Measurements from ENCODE around the gene KLK6.
"Not testable (repeated sequence)": the region's sequence is repeated elsewhere in the genome, so short reads cannot be mapped to it uniquely, and the experiment has no call there.

Gene KLK6

DNA sequence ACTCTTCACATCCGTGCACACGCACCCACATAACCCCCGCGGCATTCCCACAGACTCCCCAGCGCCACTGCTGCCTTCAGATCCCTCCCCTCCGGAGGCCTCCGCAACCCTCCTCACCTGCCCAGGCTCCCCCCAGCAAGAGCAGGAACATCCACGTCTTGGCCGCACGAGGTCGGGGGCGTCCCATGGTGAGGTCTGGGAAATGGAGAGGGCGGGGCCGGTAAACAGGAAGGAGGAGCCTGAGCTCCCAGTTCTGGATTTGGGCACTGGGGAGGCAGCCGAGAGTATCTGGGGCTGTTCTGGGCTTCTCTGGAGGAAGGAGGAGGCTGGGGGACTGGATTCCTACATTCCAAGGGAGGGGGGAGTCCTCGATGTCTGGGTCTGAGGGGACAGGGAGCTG, 31.6 kb upstream of the KLK6 start:
- TF ChIP-seq CTCF (IDR thresholded peaks at IDR 0.05; ENCODE audit: unreplicated experiment in 3 of 3), result no peak
- Mint-ChIP-seq H3K27me3 (ENCODE audit: low read depth) (peaks cover 30% of the 10 kb centered on the region), H3K4me1 (peaks cover 13% of the 10 kb centered on the region), H3K9me3 (no peaks in the 10 kb centered on the region), H3K4me3 (peak overlapping the region in 1 of 3 experiments; percentile 29), H3K27ac (peak overlapping the region in 2 of 3 experiments; percentile 66 to 76), H3K36me3 (ENCODE audit: low read depth) (no peaks in the 10 kb centered on the region)

GRCh38 chr19:51000426-51000825, 31.0 kb upstream of the KLK6 start:
- Mint-ChIP-seq H3K9me3 (no peaks in the 10 kb centered on the region), H3K27me3 (ENCODE audit: low read depth) (peaks cover 30% of the 10 kb centered on the region), H3K4me1 (peaks cover 13% of the 10 kb centered on the region)

GRCh38 chr19:50998686-50999085, 29.3 kb upstream of the KLK6 start:
- Mint-ChIP-seq H3K36me3 (ENCODE audit: low read depth) (no peaks in the 10 kb centered on the region), H3K4me3 (no peak overlapping the region), H3K27me3 (ENCODE audit: low read depth) (peaks cover 24% of the 10 kb centered on the region), H3K27ac (no peak overlapping the region), H3K4me1 (peaks cover 13% of the 10 kb centered on the region), H3K9me3 (no peaks in the 10 kb centered on the region)
- TF ChIP-seq CTCF (IDR thresholded peaks at IDR 0.05; ENCODE audit: unreplicated experiment in 3 of 3), result no peak

More at GRCh38 chr19:51000426-51000825, 31.0 kb upstream of the KLK6 start:
- no peak for TF ChIP-seq CTCF (IDR thresholded peaks at IDR 0.05; ENCODE audit: unreplicated experiment in 3 of 3)
- Mint-ChIP-seq H3K27ac (no peak overlapping the region), H3K4me3 (no peak overlapping the region), H3K36me3 (ENCODE audit: low read depth) (no peaks in the 10 kb centered on the region)

DNA sequence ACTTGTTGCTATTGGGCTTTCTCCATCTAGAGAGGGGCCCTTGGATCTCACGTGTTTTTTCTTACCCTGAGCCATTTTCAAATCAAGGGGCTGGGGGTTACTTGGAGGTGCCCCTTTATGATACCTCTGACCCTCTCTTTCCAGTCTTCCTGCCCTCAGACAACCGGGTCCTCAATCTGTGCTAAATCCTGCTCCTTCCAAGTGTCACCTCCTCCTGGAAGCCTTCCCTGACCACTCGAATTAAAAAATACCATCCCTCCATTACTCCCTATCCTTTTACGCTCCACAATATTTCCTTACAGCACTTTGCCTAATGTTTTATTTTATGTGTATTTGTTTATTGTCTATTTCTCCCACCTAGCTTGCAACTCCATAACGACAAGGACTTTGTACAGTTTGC, 28.7 kb upstream of the KLK6 start:
- Mint-ChIP-seq H3K9me3 (no peaks in the 10 kb centered on the region), H3K4me1 (peaks cover 13% of the 10 kb centered on the region), H3K4me3 (no peak overlapping the region), H3K27ac (no peak overlapping the region), H3K27me3 (ENCODE audit: low read depth) (peaks cover 24% of the 10 kb centered on the region), H3K36me3 (ENCODE audit: low read depth) (no peaks in the 10 kb centered on the region)
- TF ChIP-seq CTCF (IDR thresholded peaks at IDR 0.05; ENCODE audit: unreplicated experiment in 3 of 3), result no peak

DNA sequence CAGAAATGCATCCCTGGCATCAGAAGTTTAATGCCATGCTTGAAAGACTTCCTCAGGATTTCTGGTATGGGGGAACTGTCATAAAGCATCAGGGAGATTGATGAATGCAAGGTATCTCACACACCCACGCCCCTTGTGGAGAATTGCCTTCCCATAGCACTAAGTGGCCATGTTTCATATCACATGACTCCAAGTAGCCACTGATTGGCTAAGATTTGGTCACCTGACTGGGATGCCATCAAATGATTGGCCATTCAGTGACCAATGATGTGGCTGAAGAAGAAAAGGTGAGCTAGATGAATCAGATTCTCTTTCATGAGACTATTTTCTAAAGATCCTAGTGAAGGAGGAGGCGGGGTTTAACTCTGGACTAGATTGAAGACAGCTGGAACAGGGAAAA, 24.7 kb upstream of the KLK6 start:
- peaks cover 38% of the 10 kb centered on the region for H3K27me3 Mint-ChIP-seq (ENCODE audit: low read depth)
- no peak overlapping the region for H3K27ac Mint-ChIP-seq
- H3K9me3 Mint-ChIP-seq, result no peaks in the 10 kb centered on the region
- no peaks in the 10 kb centered on the region for H3K36me3 Mint-ChIP-seq (ENCODE audit: low read depth)
- TF ChIP-seq CTCF (IDR thresholded peaks at IDR 0.05; ENCODE audit: unreplicated experiment in 3 of 3), result no peak
- no peaks in the 10 kb centered on the region for H3K4me1 Mint-ChIP-seq
- H3K4me3 Mint-ChIP-seq, result no peak overlapping the region

DNA sequence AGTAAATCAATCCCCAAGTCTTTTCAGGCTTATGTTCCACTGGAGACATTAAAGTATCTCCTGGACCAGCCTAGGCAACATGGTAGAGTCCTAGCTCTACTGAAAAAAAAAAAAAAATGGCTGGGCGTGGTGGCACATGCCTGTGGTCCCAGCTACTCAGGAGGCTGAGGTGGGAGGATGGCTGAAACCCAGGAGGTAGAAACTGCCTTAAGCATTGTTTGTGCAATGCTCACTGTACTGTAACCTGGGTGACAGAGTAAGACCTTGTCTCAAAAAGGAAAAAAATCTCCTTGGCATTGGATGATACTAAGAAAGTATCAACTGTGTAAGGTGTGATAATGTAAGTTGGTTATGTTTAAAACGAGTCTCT, 23.3 kb upstream of the KLK6 start:
- TF ChIP-seq CTCF (IDR thresholded peaks at IDR 0.05; ENCODE audit: unreplicated experiment in 3 of 3), result no peak
- Mint-ChIP-seq H3K9me3 (no peaks in the 10 kb centered on the region), H3K27ac (no peak overlapping the region), H3K4me1 (no peaks in the 10 kb centered on the region), H3K27me3 (ENCODE audit: low read depth) (peaks cover 33% of the 10 kb centered on the region), H3K36me3 (ENCODE audit: low read depth) (no peaks in the 10 kb centered on the region), H3K4me3 (no peak overlapping the region)

GRCh38 chr19:50984416-50984815, 15.0 kb upstream of the KLK6 start:
- not testable (repeated sequence) for H3K27ac Mint-ChIP-seq; H3K4me1 Mint-ChIP-seq; H3K9me3 Mint-ChIP-seq; H3K4me3 Mint-ChIP-seq; H3K36me3 Mint-ChIP-seq (ENCODE audit: low read depth)
- H3K27me3 Mint-ChIP-seq (ENCODE audit: low read depth), result peaks cover 56% of the 10 kb centered on the region

Data from nephron (organoid).